ENCODE measurements around the gene SLC17A6.

- TF ChIP-seq POLR2AphosphoS5 (IDR thresholded peaks at IDR 0.05; ENCODE audit: insufficient read depth in 1 of 2, low read depth in 1 of 2) (no peak), CTCF (IDR thresholded peaks at IDR 0.05) (no peak), POLR2A (IDR thresholded peaks at IDR 0.05) (no peak)
These were observed 3.4 kb downstream of the SLC17A6 start for GRCh38 chr11:22341588-22341931.

All from vagina (tissue), 2 donors.